Spleen (tissue), 11 donors: ENCODE data around the gene ADGRG3. TPM values are rescaled to one million over a fixed set of nuclear protein-coding genes. Genes with fewer than 3 reads are reported as not detected.
A peak's percentile ranks its signal among the peaks of the same experiment; 100 is the strongest.

Experiments
- DNase-seq: peaks from one replicate; pipeline ENCODE4 v3.0.0-alpha.2; 2020
- H3K27ac ChIP-seq, 8 donors: fragments of 200-600 bp; sonication (generic) in 7 of 8; 1 replicate in 4 of 8; 2 replicates in 4 of 8; pipeline versions ENCODE4 v1.5.0 to v1.8.0; 2016 to 2021; ENCODE audit warnings: inconsistent platforms in 4 of 8, mild to moderate bottlenecking in 4 of 8, moderate library complexity in 1 of 8
- H3K27me3 ChIP-seq, 7 donors: fragments of 200-600 bp; sonication (generic) in 6 of 7; replicated peaks in 1 of 7; 1 replicate in 4 of 7; 2 replicates in 3 of 7; pipeline versions ENCODE4 v1.5.0 to v1.8.0; 2016 to 2021; ENCODE audit warnings: inconsistent platforms in 3 of 7, mild to moderate bottlenecking in 1 of 7
- H3K36me3 ChIP-seq, 6 donors: fragments of 200-600 bp; sonication (generic) in 5 of 6; 1 replicate in 4 of 6; 2 replicates in 2 of 6; pipeline versions ENCODE4 v1.5.0 to v1.8.0; 2016 to 2021; ENCODE audit warnings: inconsistent platforms in 2 of 6
- H3K4me1 ChIP-seq, 6 donors: fragments of 200-600 bp; sonication (generic) in 5 of 6; 1 replicate in 3 of 6; 2 replicates in 3 of 6; pipeline versions ENCODE4 v1.5.0 to v1.8.0; 2016 to 2021; ENCODE audit warnings: inconsistent platforms in 3 of 6
- H3K4me3 ChIP-seq, 8 donors: fragments of 200-600 bp; sonication (generic) in 7 of 8; 1 replicate in 4 of 8; 2 replicates in 4 of 8; pipeline versions ENCODE4 v1.5.0 to v1.8.0; 2016 to 2021; ENCODE audit warnings: inconsistent platforms in 4 of 8, mild to moderate bottlenecking in 4 of 8, moderate library complexity in 2 of 8
- H3K9me3 ChIP-seq, 8 donors: fragments of 200-600 bp; sonication (generic) in 7 of 8; 1 replicate in 4 of 8; 2 replicates in 4 of 8; pipeline versions ENCODE4 v1.5.0 to v1.8.0; 2016 to 2021; ENCODE audit warnings: inconsistent platforms in 4 of 8
- POLR2A ChIP-seq, 3 donors: fragments of 450-650 bp; IDR thresholded peaks; one replicate each; pipeline ENCODE4 v1.5.1; 2017; ENCODE audit warnings: antibody characterized with exemption in 3 of 3, mild to moderate bottlenecking in 1 of 3
- POLR2AphosphoS5 ChIP-seq, 3 donors: sonication (generic); formaldehyde crosslinking; IDR thresholded peaks; one replicate each; pipeline ENCODE4 v1.5.1; 2017; ENCODE audit warnings: antibody characterized with exemption in 3 of 3
- WGBS, 5 donors: extraction: QIAGEN DNeasy Blood & Tissue Kit in 3 of 5; methylation state at CpG; one replicate each; pipeline versions ENCODE4 v1.1.5 to v1.1.7; 2013 to 2018; 5-methylcytosine and 5-hydroxymethylcytosine counted together
- intact Hi-C: fragments of 100-400 bp; cut with DNase I; formaldehyde crosslinking; loops from one replicate; pipeline ENCODE4 v1.15.0; 2023; ENCODE audit warnings: low total_unique reads
- polyA plus RNA-seq, 3 donors: library from polyadenylated mRNA; stranded (reverse); fragments of 200-250 nt; gene quantifications; one replicate each; pipeline ENCODE4 v1.2.1, GENCODE V29; 2013
- total RNA-seq, 7 donors: library from RNA; depleted of rRNA in 3 of 7; stranded (reverse); fragments of >200 nt in 3 of 7; fragmentation: NEBNext Ultra II Directional in 4 of 7; extraction: Animal tissue kit (Norgen Biotek cat#: 25700) in 4 of 7; gene quantifications; one replicate each; pipeline versions ENCODE4 v1.1.0 to v1.2.1, GENCODE V29; 2016 to 2021
- TF ChIP-seq, protein P1 (sequence below), 11 experiments: fragments of 200-600 bp in 7 of 11; fragments of 450-650 bp in 4 of 11; sonication (generic) in 4 of 11; IDR thresholded peaks in 8 of 11; conservative IDR thresholded peaks in 3 of 11; 1 replicate in 7 of 11; 2 replicates in 4 of 11; pipeline versions ENCODE4 v1.4.0 to v1.8.0; 2016 to 2021; ENCODE audit warnings: antibody characterized with exemption in 11 of 11, inconsistent platforms in 4 of 11, mild to moderate bottlenecking in 1 of 11
- donor health status: healthy with polysubstance abuse.
- donor health status: DM: no; HTN: no; CAD: no; lungs with moderate emphysema.
- donor health status: DM: no; HTN: no; CAD: no.
- donor health status: Bipolar disorder and iron deficiency.
- donor health status: healthy.
- donor health status: DM: no; HTN: no; CAD: no.
- donor health status: DM: yes; HTN: yes; CAD: no.

Gene ADGRG3
- total and polyA plus RNA-seq, 10 donors: 2.5 to 116 (median 27.2) TPM

DNA sequence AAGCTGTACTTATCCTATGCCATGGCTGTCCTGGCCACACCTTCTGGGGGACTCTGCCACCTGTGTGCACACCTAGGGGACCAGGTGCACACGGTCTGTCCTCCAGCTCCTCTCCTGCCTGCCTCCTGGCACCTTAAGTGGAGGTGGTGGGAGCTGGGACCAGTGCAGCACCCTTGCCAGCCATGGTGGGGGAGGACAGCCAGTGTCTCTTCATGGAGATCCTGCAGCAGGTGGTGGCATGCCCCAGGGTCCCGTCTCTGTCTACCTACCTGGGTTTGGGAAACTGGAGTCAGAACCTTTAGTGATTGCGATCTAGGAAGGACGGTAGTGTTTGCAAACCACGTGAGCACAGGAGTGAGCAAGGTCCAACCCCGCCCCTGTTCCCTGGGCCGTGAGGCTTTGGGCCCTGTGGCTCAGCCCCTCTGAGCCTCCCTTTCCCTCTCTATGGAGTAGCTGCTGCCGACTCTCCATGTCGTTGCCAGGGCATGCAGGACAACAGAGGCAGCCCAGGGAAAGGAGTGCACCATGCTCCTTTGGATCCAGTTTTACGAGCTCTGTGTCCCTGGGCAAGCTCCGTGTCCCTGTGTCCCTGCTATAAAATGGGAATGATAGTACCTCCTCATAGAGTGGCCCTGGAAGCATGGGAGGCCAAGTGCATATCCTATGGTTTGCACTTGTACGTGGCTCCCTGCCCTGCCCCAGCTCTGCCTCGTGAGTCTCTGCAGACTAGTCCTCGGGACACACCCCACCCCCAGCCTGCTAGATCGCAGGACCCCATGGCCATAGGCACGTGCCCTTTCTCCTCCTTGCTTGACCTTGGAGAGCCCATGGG, 32.6 kb upstream of the ADGRG3 start:
- Histone ChIP-seq H3K27ac (no peak overlapping the region), H3K4me3 (no peak overlapping the region), H3K27me3 (peaks cover 0 to 64% (median 2%) of the 10 kb centered on the region in 7 donors), H3K4me1 (peaks cover 0 to 27% (median 4%) of the 10 kb centered on the region in 6 donors), H3K9me3 (no peaks in the 10 kb centered on the region), H3K36me3 (no peaks in the 10 kb centered on the region)
- DNase-seq: no peak
- WGBS, 5 donors: 77 to 86% (median 81%) methylated on average over 15 to 16 of the region's 16 CpGs
- intact Hi-C loops: no loop called here
- TF ChIP-seq POLR2AphosphoS5 (IDR thresholded peaks at IDR 0.05) (no peak), POLR2A (IDR thresholded peaks at IDR 0.05) (no peak)
- TF ChIP-seq, protein P1, sequence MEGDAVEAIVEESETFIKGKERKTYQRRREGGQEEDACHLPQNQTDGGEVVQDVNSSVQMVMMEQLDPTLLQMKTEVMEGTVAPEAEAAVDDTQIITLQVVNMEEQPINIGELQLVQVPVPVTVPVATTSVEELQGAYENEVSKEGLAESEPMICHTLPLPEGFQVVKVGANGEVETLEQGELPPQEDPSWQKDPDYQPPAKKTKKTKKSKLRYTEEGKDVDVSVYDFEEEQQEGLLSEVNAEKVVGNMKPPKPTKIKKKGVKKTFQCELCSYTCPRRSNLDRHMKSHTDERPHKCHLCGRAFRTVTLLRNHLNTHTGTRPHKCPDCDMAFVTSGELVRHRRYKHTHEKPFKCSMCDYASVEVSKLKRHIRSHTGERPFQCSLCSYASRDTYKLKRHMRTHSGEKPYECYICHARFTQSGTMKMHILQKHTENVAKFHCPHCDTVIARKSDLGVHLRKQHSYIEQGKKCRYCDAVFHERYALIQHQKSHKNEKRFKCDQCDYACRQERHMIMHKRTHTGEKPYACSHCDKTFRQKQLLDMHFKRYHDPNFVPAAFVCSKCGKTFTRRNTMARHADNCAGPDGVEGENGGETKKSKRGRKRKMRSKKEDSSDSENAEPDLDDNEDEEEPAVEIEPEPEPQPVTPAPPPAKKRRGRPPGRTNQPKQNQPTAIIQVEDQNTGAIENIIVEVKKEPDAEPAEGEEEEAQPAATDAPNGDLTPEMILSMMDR (IDR thresholded peaks at IDR 0.05 in 8 of 11, conservative IDR thresholded peaks at IDR 0.05 in 3 of 11): no peak

DNA sequence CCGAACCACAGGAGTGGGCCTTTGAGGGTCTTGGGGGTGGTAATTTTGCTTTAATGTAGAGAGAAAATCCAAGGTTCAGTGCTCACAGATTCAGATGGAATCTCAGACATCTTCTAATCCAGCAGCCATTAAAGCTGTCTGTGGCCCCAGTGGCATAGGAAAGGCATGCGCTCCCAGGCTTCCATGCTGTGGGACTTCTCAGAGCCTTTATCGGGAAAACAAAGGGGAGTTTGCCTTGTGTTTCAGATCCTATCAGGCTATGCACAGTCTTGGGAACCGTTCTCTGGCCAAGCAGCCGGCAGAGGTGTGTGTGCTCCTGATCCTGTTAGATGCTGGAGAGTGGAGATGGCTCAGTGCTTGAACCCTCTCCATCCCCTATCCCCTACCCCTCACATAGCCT, 31.9 kb upstream of the ADGRG3 start:
- Histone ChIP-seq H3K4me3 (no peak overlapping the region), H3K36me3 (no peaks in the 10 kb centered on the region), H3K4me1 (peaks cover 0 to 27% (median 4%) of the 10 kb centered on the region in 6 donors), H3K27ac (peak overlapping the region in 1 of 8 donors; percentile 33), H3K27me3 (peaks cover 0 to 57% (median 2%) of the 10 kb centered on the region in 7 donors), H3K9me3 (no peaks in the 10 kb centered on the region)
- 81 to 98% (median 93%) methylated on average over 5 of the region's 5 CpGs for WGBS, 5 donors
- intact Hi-C loops: no loop called here
- TF ChIP-seq, protein P1 (IDR thresholded peaks at IDR 0.05 in 8 of 11, conservative IDR thresholded peaks at IDR 0.05 in 3 of 11): no peak
- TF ChIP-seq POLR2A (IDR thresholded peaks at IDR 0.05) (no peak), POLR2AphosphoS5 (IDR thresholded peaks at IDR 0.05) (no peak)
- DNase-seq: no peak

DNA sequence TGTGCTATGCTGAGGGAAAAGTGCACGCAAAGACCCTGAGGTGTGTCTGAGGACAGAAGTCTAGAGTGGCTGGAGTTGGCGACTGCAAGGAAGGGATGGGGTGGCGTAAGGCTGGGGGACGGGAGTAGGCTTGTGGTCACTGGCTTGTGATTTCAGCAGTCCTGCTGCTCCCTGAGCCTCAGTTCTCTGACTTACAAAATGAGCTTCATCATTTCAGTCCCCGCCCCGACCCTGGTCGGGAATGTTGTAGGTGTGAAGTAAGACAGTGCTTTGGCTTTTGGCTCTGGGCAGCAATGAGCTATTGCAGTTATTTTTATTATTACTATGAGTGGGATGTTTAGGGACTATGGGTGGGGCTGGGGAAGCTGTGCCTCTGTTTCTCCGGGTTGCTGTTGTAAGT, 31.1 kb upstream of the ADGRG3 start:
- peak overlapping the region in 1 of 8 donors; percentile 33 for H3K27ac ChIP-seq
- H3K36me3 ChIP-seq: no peaks in the 10 kb centered on the region
- DNase-seq: no peak
- peaks cover 0 to 27% (median 4%) of the 10 kb centered on the region in 6 donors for H3K4me1 ChIP-seq
- H3K27me3 ChIP-seq: peaks cover 0 to 50% (median 2%) of the 10 kb centered on the region in 7 donors
- TF ChIP-seq POLR2A (IDR thresholded peaks at IDR 0.05) (no peak), POLR2AphosphoS5 (IDR thresholded peaks at IDR 0.05) (no peak)
- TF ChIP-seq, protein P1 (IDR thresholded peaks at IDR 0.05 in 8 of 11, conservative IDR thresholded peaks at IDR 0.05 in 3 of 11): no peak
- no peak overlapping the region for H3K4me3 ChIP-seq
- H3K9me3 ChIP-seq: no peaks in the 10 kb centered on the region
- WGBS, 5 donors: 40 to 75% (median 59%) methylated on average over 8 of the region's 8 CpGs
- intact Hi-C loops: no loop called here

DNA sequence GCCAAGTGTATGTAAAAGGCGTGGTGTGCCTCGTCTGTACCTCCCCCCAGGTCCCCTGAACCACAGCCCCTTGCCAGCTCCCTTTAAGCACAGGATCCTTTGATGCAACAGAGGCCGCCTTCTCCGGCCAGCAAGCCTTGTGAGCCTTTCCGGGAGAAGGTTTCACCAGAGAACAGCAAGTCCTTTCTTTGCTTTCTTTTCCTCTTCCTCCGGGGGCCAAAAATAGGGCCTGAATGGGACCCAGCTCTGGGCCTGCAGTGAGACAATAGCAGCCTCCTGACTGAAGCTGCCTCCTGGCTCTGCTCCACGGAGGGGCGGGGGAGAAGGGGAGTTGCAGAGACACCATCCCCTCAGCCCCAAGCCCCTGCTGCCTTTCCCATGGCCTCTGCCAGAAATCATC, 30.7 kb upstream of the ADGRG3 start:
- no peaks in the 10 kb centered on the region for H3K36me3 ChIP-seq
- no peak for DNase-seq
- TF ChIP-seq, protein P1 (IDR thresholded peaks at IDR 0.05 in 8 of 11, conservative IDR thresholded peaks at IDR 0.05 in 3 of 11): no peak
- TF ChIP-seq POLR2AphosphoS5 (IDR thresholded peaks at IDR 0.05) (no peak), POLR2A (IDR thresholded peaks at IDR 0.05) (no peak)
- H3K9me3 ChIP-seq: no peaks in the 10 kb centered on the region
- H3K27me3 ChIP-seq: peaks cover 0 to 50% (median 2%) of the 10 kb centered on the region in 7 donors
- WGBS, 5 donors: 27 to 44% (median 34%) methylated on average over 8 of the region's 8 CpGs
- intact Hi-C loops: no loop called here
- no peak overlapping the region for H3K4me3 ChIP-seq
- H3K27ac ChIP-seq: peak overlapping the region in 1 of 8 donors; percentile 33
- peaks cover 0 to 27% (median 4%) of the 10 kb centered on the region in 6 donors for H3K4me1 ChIP-seq
